ENCODE results near the gene RNF213.

The RNF213 gene

GRCh38 chr17:80319262-80319998, 58.8 kb downstream of the RNF213 start:
- DNase-seq (ENCODE audit: low read depth), result no peak
- TF ChIP-seq POLR2A (IDR thresholded peaks at IDR 0.05; ENCODE audit: extremely low read depth, insufficient read length) (no peak), MAX (IDR thresholded peaks at IDR 0.05; ENCODE audit: low read depth, low read length) (no peak), CTCF (IDR thresholded peaks at IDR 0.05; ENCODE audit: low read depth, low read length) (no peak), MYC (IDR thresholded peaks at IDR 0.05; ENCODE audit: low read depth, low read length) (no peak)
- no peak overlapping the region for H3K4me3 ChIP-seq (ENCODE audit: low read depth, low read length)

- TF ChIP-seq POLR2A (IDR thresholded peaks at IDR 0.05; ENCODE audit: extremely low read depth, insufficient read length) (no peak), CTCF (IDR thresholded peaks at IDR 0.05; ENCODE audit: low read depth, low read length) (no peak), MYC (IDR thresholded peaks at IDR 0.05; ENCODE audit: low read depth, low read length) (no peak), MAX (IDR thresholded peaks at IDR 0.05; ENCODE audit: low read depth, low read length) (no peak)
- no peak for DNase-seq (ENCODE audit: low read depth)
- no peak overlapping the region for H3K4me3 ChIP-seq (ENCODE audit: low read depth, low read length)
These were observed 59.3 kb downstream of the RNF213 start for GRCh38 chr17:80319999-80320344.

GRCh38 chr17:80320496-80320895, 59.8 kb downstream of the RNF213 start:
- H3K4me3 ChIP-seq (ENCODE audit: low read depth, low read length), result no peak overlapping the region
- TF ChIP-seq MAX (IDR thresholded peaks at IDR 0.05; ENCODE audit: low read depth, low read length) (no peak), CTCF (IDR thresholded peaks at IDR 0.05; ENCODE audit: low read depth, low read length) (no peak), MYC (IDR thresholded peaks at IDR 0.05; ENCODE audit: low read depth, low read length) (no peak), POLR2A (IDR thresholded peaks at IDR 0.05; ENCODE audit: extremely low read depth, insufficient read length) (no peak)
- no peak for DNase-seq (ENCODE audit: low read depth)

- no peak overlapping the region for H3K4me3 ChIP-seq (ENCODE audit: low read depth, low read length)
- TF ChIP-seq CTCF (IDR thresholded peaks at IDR 0.05; ENCODE audit: low read depth, low read length), result no peak
- TF ChIP-seq MYC (IDR thresholded peaks at IDR 0.05; ENCODE audit: low read depth, low read length), result no peak
- DNase-seq (ENCODE audit: low read depth), result no peak
These were observed 62.2 kb downstream of the RNF213 start for GRCh38 chr17:80322864-80323263.

- TF ChIP-seq MYC (IDR thresholded peaks at IDR 0.05; ENCODE audit: low read depth, low read length), result no peak
- TF ChIP-seq POLR2A (IDR thresholded peaks at IDR 0.05; ENCODE audit: extremely low read depth, insufficient read length), result no peak
- TF ChIP-seq CTCF (IDR thresholded peaks at IDR 0.05; ENCODE audit: low read depth, low read length), result no peak
- TF ChIP-seq MAX (IDR thresholded peaks at IDR 0.05; ENCODE audit: low read depth, low read length), result no peak
- H3K4me3 ChIP-seq (ENCODE audit: low read depth, low read length), result no peak overlapping the region
- no peak for DNase-seq (ENCODE audit: low read depth)
These were observed 63.3 kb downstream of the RNF213 start for GRCh38 chr17:80323982-80324381.

GRCh38 chr17:80327518-80327917, 66.9 kb downstream of the RNF213 start:
- no peak for TF ChIP-seq POLR2A (IDR thresholded peaks at IDR 0.05; ENCODE audit: extremely low read depth, insufficient read length)
- TF ChIP-seq CTCF (IDR thresholded peaks at IDR 0.05; ENCODE audit: low read depth, low read length), result no peak
- TF ChIP-seq MYC (IDR thresholded peaks at IDR 0.05; ENCODE audit: low read depth, low read length), result no peak
- no peak for TF ChIP-seq MAX (IDR thresholded peaks at IDR 0.05; ENCODE audit: low read depth, low read length)
- no peak overlapping the region for H3K4me3 ChIP-seq (ENCODE audit: low read depth, low read length)
- DNase-seq (ENCODE audit: low read depth), result peak; percentile 48

Measured in NB4 (cell line).